A375 (cell line): ENCODE data around the gene PCP2. TPM values are rescaled to one million over a fixed set of nuclear protein-coding genes. Genes with fewer than 3 reads are reported as not detected.

Source experiments
- small RNA-seq: library from RNA; depleted of rRNA; stranded (forward); fragments of <200 nt; gene quantifications from one replicate; pipeline ENCODE3, GENCODE V24; 2014
- total RNA-seq: library from RNA; depleted of rRNA; stranded (reverse); fragments of >200 nt; shearing (Covaris generic); gene quantifications from 2 replicates; pipeline ENCODE4 v1.2.3, GENCODE V29; 2014; rRNA removed

Gene PCP2
- total RNA-seq, result not detected in 2 replicates

GRCh38 chr19:7633698-7634097 lies at the start of gene PCP2:
TSS of gene PCP2 (minus strand) at chr19:7633719. CDS start at chr19:7633457, 262 bp downstream.

GRCh38 chr19:7680606-7681339 lies 47.3 kb upstream of the PCP2 start, which contains the start of gene TRAPPC5:
TSS of gene TRAPPC5 (plus strand) at chr19:7680833. CDS start at chr19:7682254, 1,421 bp downstream.

GRCh38 chr19:7676854-7677253 lies 43.3 kb upstream of the PCP2 start, which contains the start of gene MCEMP1:
TSS of gene MCEMP1 (plus strand) at chr19:7677090. CDS start at chr19:7677121, 31 bp downstream.

GRCh38 chr19:7668842-7669241 lies 35.3 kb upstream of the PCP2 start, which contains the start of gene RETN:
TSS of gene RETN (plus strand) at chr19:7669049. CDS start at chr19:7669327, 278 bp downstream.

GRCh38 chr19:7636691-7637373 lies 3.3 kb upstream of the PCP2 start, which contains the start of gene STXBP2:
TSS of gene STXBP2 (plus strand) at chr19:7637110. CDS start at chr19:7637150, 40 bp downstream.

GRCh38 chr19:7629347-7630054 lies 4.0 kb downstream of the PCP2 start, which contains the start of the genes PET100 and XAB2:
TSS of gene PET100 (plus strand) at chr19:7629793. CDS start at chr19:7629834, 41 bp downstream.
TSS of gene XAB2 (minus strand) at chr19:7629545. CDS start at chr19:7629527, 18 bp downstream.

GRCh38 chr19:7595466-7596133 lies 37.9 kb downstream of the PCP2 start, which contains the start of gene CAMSAP3:
TSS of gene CAMSAP3 (plus strand) at chr19:7595863. CDS start at chr19:7596003, 140 bp downstream.

Small RNAs within 50 kb of the gene (small RNA-seq; reads per million reads assigned to genes)
- not detected for gene MIR6792

Other genes with a start within 250 kb of the PCP2 start
- 4.9 TPM in 2 replicates for gene PEX11G, start 144.7 kb downstream of the PCP2 start, total RNA-seq
- 27.8 and 37.1 TPM in 2 replicates for gene ZNF358, start 117.6 kb downstream of the PCP2 start, total RNA-seq
- gene MCOLN1, start 111.1 kb downstream of the PCP2 start, total RNA-seq, result 7.6 and 8.7 TPM in 2 replicates
- 107 TPM in 2 replicates for gene PNPLA6, start 98.0 kb downstream of the PCP2 start, total RNA-seq
- gene CAMSAP3, start 37.9 kb downstream of the PCP2 start, total RNA-seq, result 0.05 and 0.26 TPM in 2 replicates
- gene XAB2, start 4.2 kb downstream of the PCP2 start, total RNA-seq, result 52.8 and 66.7 TPM in 2 replicates
- 60.7 and 62.6 TPM in 2 replicates for gene PET100, start 3.9 kb downstream of the PCP2 start, total RNA-seq
- 0.05 TPM in 1 of 2 replicates, not detected in the other for gene STXBP2, start 3.4 kb upstream of the PCP2 start, total RNA-seq
- not detected in 2 replicates for gene RETN, start 35.3 kb upstream of the PCP2 start, total RNA-seq
- 0.27 TPM in 1 of 2 replicates, not detected in the other for gene MCEMP1, start 43.4 kb upstream of the PCP2 start, total RNA-seq
- gene TRAPPC5, start 47.1 kb upstream of the PCP2 start, total RNA-seq, result 121 and 150 TPM in 2 replicates
- gene FCER2, start 68.4 kb upstream of the PCP2 start, total RNA-seq, result 0.34 and 0.41 TPM in 2 replicates
- not detected in 2 replicates for gene CLEC4G, start 98.4 kb upstream of the PCP2 start, total RNA-seq
- not detected in 2 replicates for gene CD209, start 113.8 kb upstream of the PCP2 start, total RNA-seq
- gene CLEC4M, start 129.5 kb upstream of the PCP2 start, total RNA-seq, result not detected in 2 replicates
- 14.9 and 15.4 TPM in 2 replicates for gene EVI5L, start 196.5 kb upstream of the PCP2 start, total RNA-seq
- 0.27 TPM in 1 of 2 replicates, not detected in the other for gene PRR36, start 240.7 kb upstream of the PCP2 start, total RNA-seq